ENCODE results near the gene RNASE12. TPM values are rescaled to one million over a fixed set of nuclear protein-coding genes. Genes with fewer than 3 reads are reported as not detected.

RNASE12 gene
- total RNA-seq, 1 experiment from 2014 or later = not detected

GRCh38 chr14:20551606-20552005 lies 39.6 kb downstream of the RNASE12 start:
- H2AFZ ChIP-seq (ENCODE audit: low read depth, low read length, poor library complexity, severe bottlenecking) = no peak overlapping the region
- ATAC-seq (no peak), DNase-seq (ENCODE audit: low read depth, low spot score) (no peak)
- no peaks in the 10 kb centered on the region for H3K4me1 ChIP-seq (ENCODE audit: control insufficient read depth in 1 of 2, insufficient read depth in 2 of 2, low read length in 2 of 2)
- no peaks in the 10 kb centered on the region for H3K9me3 ChIP-seq (ENCODE audit: control insufficient read depth in 1 of 2, insufficient read depth in 1 of 2, low read depth in 1 of 2, low read length in 2 of 2)
- H3K9me2 ChIP-seq (ENCODE audit: insufficient read depth) = no peaks in the 10 kb centered on the region
- no TSS peak for BruUV-seq (replicated peaks)
- POLR2A ChIA-PET = no interaction called here
- no peaks in the 10 kb centered on the region for H3K79me2 ChIP-seq (ENCODE audit: insufficient read depth, low read length)
- RAD21 ChIA-PET (ENCODE audit: low non-redundant PET in 1 of 2, low total read pairs in 2 of 2, uncharacterized antibody in 2 of 2, unreplicated experiment in 2 of 2) = no interaction called here
- CTCF ChIA-PET = no interaction called here
- H3K4me3 ChIP-seq (replicated peaks in 1 of 2; ENCODE audit: low read depth in 1 of 2, low read length in 2 of 2) = no peak overlapping the region
- no peaks in the 10 kb centered on the region for H3K27me3 ChIP-seq (ENCODE audit: insufficient read depth, low read length)
- intact Hi-C loops (cut with micrococcal nuclease) = no loop called here
- TF ChIP-seq MAX (IDR thresholded peaks at IDR 0.05) (no peak), REST (IDR thresholded peaks at IDR 0.05; ENCODE audit: low read depth) (no peak), EGR1 (IDR thresholded peaks at IDR 0.05; ENCODE audit: low read depth) (no peak), SP1 (IDR thresholded peaks at IDR 0.05; ENCODE audit: low read depth) (no peak), SIN3A (IDR thresholded peaks at IDR 0.05; ENCODE audit: low read depth) (no peak), CBX3 (IDR thresholded peaks at IDR 0.05; ENCODE audit: low read depth) (no peak), SRF (IDR thresholded peaks at IDR 0.05; ENCODE audit: low read depth) (no peak), FOSL1 (IDR thresholded peaks at IDR 0.05; ENCODE audit: low read depth) (no peak), POLR2A (IDR thresholded peaks at IDR 0.05; ENCODE audit: borderline replicate concordance, extremely low read depth, insufficient read depth, insufficient read length) (no peak)
- H4K20me1 ChIP-seq (ENCODE audit: insufficient read depth) = no peaks in the 10 kb centered on the region
- H3K4me2 ChIP-seq (ENCODE audit: low read length) = no peak overlapping the region
- H3K9ac ChIP-seq (ENCODE audit: low read length) = no peak overlapping the region
- H3K27ac ChIP-seq (ENCODE audit: low read depth, low read length) = no peak overlapping the region
- no peaks in the 10 kb centered on the region for H3K36me3 ChIP-seq (ENCODE audit: control insufficient read depth in 1 of 2, insufficient read depth in 2 of 2, low read length in 2 of 2)

Measured in HCT116 (cell line).